NCI-H1694 treated with DMSO at 0.1 percent for 48 hours (cell line): Measurements from ENCODE around the gene ATXN2.
"Not testable (repeated sequence)": the region's sequence is repeated elsewhere in the genome, so short reads cannot be mapped to it uniquely, and the experiment has no call there.

Experiments used
- DNase-seq: peaks from one replicate; lab custom pipeline; 2025; lab: John Stamatoyannopoulos, UW

Gene ATXN2, protein sequence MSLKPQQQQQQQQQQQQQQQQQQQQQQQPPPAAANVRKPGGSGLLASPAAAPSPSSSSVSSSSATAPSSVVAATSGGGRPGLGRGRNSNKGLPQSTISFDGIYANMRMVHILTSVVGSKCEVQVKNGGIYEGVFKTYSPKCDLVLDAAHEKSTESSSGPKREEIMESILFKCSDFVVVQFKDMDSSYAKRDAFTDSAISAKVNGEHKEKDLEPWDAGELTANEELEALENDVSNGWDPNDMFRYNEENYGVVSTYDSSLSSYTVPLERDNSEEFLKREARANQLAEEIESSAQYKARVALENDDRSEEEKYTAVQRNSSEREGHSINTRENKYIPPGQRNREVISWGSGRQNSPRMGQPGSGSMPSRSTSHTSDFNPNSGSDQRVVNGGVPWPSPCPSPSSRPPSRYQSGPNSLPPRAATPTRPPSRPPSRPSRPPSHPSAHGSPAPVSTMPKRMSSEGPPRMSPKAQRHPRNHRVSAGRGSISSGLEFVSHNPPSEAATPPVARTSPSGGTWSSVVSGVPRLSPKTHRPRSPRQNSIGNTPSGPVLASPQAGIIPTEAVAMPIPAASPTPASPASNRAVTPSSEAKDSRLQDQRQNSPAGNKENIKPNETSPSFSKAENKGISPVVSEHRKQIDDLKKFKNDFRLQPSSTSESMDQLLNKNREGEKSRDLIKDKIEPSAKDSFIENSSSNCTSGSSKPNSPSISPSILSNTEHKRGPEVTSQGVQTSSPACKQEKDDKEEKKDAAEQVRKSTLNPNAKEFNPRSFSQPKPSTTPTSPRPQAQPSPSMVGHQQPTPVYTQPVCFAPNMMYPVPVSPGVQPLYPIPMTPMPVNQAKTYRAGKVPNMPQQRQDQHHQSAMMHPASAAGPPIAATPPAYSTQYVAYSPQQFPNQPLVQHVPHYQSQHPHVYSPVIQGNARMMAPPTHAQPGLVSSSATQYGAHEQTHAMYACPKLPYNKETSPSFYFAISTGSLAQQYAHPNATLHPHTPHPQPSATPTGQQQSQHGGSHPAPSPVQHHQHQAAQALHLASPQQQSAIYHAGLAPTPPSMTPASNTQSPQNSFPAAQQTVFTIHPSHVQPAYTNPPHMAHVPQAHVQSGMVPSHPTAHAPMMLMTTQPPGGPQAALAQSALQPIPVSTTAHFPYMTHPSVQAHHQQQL

DNA sequence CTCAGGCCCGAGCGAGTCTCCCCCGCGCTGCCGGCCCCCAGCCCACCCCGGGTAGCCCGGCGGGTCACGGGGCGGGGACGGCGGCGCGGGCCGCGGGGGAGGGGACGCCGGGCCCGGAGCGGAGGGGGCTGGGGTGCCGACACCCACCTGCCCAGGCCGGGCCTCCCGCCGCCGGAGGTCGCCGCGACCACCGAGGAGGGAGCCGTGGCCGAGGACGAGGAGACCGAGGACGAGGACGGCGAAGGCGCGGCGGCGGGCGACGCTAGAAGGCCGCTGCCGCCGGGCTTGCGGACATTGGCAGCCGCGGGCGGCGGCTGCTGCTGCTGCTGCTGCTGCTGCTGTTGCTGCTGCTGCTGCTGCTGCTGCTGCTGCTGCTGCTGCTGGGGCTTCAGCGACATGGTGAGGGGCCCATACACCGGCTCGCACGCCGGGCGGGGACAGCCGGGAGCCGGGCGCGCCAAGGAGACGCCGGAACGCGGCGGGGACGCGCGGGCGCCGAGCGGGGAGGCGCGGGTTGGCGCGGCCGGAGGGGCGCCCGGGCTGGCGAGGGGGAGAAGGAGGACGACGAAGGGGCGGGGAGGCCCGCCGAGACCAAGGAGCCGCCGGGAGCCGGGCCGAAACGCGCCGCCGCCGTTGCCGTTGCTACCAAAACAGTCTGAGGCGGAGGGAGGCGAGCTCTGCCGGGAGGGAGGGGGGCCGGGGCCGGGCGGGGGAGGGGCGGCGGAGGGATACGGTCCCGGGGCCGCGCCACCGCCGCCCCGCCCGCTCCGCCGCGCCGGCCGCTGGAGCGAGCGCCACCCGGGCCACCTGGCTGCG lies at the start of gene ATXN2:
Gene ATXN2 (minus strand): TSS at position 679 of the 816 bp plus-strand sequence. CDS start 281 bp downstream, at position 398.
- no peak for DNase-seq

DNA sequence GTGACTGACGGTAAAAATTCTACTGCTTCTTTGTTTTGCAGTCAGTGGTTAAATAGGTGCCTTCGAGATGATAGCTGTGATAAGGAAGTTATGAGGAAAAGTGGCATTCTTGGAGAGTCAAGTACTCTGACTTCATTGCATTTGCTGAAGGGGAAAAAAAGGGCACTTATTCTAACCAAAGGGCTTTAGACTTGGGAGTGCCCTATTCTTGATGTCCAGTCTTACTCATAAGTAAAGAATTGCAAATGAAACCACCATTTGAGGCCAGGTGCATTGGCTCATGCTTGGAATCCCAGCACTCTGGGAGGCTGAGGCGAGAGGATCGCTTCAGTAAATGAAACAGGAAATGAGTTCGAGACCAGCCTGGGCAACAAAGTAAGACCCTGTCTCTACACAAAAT lies 46.3 kb upstream of the ATXN2 start:
- DNase-seq: no peak

DNA sequence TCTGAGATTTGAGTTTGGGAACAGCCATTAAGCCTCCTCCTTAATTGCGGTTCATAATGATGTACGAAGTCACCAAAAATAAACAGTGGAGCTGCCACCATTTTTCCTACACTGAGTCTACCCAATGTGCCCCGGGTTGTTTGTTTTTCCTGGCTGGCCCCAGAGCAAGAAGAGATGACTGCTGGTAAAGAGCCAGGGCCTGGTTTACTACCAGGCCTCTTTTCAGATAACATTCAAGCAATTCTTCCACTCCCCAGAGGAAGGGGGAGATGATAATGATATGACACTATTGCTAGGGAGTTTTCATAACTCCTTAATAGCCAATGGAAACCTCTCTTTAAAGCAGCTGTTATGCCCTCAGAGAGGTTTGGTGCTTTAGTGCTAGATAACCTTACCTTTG lies 44.3 kb upstream of the ATXN2 start:
- no peak for DNase-seq

DNA sequence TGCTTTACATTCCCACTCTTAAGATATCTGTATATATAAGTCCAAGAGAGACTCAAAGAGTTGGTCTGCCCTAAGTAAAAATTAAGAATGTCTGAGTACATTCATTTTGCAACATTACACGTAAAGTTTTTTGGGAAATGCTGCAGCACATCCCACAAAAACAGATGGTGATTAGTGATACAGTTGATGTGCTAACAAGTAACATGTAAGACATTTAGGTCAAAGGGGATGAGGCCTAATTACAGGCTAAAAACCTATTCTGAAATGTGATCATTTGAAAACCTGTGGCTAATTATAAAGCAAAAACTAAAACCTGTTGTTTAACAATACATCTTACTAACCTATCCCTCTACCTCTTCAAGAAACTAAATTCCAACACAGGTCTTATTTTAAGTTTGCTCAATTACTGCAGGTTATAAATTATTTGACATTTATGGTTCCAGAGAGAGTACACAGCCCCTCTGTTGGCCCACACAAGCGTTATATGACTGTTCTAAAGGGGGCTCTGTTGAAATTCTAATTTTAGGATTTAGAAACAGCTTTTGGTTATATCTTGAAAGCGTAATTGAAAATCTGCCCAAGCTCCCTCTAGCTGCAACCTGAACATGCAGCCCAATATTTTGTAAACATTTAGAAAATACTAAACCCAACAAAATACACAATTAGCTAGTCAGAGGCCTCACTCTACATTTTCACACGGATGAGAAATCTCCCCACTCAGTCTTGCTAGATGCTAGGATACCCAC lies 43.7 kb upstream of the ATXN2 start:
- DNase-seq: no peak

DNA sequence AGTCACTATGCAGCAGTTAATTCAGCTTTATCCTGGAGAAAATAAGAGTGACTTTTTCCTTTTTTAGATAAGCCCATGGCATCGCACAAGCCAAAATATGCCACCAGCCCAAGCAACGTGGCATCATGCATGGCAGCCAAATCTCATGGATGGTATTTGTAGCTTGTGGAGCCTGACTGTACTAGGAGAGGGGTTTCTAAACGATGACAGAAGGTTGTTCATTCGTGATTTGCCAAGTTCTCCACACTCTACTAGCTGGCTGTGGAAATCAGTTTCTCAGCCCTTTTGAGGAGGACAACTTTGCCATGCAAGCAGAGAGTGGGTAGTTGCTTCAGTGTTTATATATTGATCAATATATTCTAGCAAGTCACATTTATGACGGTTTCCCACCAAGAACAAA lies 41.4 kb upstream of the ATXN2 start:
- no peak for DNase-seq

DNA sequence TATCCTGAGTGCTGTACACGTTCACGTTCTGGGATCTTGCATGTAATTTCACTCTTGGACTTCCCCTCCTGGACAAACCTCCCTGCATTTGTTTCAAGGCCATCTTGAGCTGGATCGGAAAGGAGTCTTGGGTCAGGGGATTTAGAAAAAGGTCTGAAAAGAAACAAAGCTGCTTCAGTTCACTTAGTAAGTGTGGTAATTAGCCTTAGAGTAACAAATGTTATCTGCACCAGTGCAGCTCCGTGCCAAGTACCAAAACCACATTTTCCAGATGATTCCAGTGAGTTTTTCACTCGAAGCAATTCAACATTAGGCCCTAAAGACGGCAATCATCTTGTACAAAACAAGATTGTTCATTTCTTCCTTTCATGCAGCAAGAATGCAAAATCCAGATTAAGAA lies 39.4 kb upstream of the ATXN2 start:
- no peak for DNase-seq

DNA sequence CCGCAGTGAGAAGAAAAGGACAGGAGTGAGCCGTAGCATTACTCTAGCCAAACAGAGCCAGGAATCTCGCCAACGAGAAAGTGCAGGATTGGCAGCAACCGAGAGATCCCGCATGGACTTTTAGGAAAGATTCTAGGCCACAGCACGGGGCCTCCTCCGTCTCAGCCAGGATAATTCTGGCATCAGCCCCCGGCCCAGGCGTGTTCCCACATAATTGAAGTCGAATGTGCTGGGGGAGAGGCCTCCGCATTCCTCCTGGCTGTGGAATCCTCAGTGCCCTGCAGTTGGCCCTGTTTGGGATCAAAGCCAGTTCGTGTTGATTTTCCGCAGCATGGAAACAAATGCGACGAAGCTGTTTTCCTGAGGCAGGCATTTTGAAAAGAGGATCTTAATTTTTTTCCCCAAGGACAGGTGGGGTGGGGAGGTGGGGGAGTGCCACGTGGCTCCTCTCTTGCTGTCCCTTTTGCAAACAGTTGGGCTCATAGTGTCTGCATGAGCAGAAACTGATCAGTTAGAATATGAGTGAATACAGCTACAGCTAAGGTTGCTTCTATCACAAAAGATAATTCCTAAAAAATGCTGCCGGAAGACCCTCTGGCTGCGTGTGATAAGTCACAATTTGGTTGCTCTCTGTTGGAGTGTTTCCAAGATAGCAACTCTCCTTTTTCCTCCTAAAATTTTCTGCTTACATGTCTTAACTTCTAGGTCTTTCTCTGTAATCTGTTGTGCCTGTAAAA lies 37.3 kb upstream of the ATXN2 start:
- no peak for DNase-seq

DNA sequence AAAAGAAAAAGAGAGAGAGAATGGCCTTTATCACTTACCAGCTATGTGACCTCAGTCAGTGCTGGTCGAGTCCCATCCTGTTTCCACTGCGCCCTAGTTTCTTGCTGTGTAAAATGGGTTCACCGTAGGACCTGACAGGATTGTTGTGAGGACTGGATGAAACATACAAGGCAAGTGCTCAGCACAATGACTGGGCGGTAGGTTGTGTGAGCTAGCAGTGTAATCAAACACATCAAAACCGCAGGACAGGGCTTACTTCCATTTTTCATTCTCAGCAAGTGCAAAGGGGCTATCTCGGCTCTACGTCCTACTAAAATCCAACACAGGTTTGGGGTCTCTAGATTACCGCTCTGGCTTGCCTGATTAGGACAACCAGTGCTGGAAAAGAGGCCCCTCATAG lies 36.4 kb upstream of the ATXN2 start:
- no peak for DNase-seq

DNA sequence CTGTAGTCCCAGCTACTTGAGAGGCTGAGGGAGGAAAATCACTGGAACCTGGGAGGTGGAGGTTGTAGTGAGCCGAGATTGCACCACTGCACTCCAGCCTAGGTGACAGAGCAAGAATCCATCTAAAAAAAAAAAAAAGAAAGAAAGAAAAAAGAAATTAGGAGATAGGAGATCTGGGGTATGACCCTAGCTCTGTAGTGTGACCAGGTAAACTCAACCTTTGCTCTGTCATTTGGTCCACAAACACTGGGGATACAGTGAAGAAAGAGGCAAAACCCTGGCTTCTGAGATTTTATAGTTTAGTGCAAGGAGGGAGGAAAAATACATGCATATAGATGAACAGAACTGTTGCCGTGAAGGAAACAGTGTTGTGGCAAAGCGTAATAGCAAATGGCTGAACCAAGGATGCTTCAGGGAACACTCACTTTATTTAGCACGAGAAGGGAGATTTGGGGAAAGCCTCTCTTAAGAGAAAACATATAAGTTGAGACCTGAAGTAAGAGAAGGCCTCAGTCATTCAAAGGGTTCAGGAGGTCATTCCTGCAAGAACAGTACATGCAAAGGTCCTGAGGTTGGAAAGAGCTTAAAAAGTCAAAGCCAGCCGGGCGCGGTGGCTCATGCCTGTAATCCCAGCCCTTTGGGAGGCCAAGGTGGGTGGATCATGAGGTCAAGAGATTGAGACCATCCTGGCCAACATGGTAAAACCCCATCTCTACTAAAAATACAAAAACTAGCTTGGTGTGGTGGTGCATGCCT lies 29.6 kb upstream of the ATXN2 start:
- no peak for DNase-seq

DNA sequence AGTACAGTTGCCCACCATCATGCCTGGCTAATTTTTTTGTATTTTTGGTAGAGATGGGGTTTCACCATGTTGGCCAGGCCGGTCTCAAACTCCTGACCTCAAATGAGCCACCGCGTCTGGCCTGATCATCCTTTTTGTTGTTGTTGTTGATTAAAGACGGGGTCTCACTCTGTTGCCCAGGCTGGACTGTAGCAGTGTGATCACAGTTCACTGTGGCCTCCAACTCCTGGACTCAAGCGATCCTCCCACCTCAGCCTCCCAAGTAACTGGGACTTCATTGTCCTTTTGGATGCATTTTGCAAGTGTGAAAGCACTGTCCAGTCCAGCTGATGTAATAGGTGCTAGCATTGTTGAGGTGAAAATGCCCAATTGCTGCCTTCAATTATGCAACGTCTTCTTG lies 27.1 kb upstream of the ATXN2 start:
- no peak for DNase-seq

DNA sequence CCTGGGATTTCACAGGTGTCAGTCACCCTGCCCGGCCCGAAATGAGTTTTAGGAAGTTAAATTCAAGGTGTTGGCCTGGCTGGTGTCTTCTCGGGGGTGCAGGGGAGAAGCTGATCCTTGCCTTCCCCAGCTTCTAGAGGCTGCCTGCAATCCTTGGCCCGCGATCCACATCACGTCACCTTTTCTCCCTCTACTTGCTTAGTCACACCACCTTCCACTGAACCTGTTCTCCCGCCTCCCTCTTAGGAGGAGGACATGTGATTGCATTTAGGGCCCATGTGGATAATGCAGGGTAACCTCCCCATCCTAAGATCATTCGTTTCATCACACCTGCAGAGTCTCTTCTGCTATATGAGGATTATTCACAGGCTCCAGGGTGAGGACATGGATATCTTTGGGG lies 25.4 kb upstream of the ATXN2 start:
- no peak for DNase-seq

DNA sequence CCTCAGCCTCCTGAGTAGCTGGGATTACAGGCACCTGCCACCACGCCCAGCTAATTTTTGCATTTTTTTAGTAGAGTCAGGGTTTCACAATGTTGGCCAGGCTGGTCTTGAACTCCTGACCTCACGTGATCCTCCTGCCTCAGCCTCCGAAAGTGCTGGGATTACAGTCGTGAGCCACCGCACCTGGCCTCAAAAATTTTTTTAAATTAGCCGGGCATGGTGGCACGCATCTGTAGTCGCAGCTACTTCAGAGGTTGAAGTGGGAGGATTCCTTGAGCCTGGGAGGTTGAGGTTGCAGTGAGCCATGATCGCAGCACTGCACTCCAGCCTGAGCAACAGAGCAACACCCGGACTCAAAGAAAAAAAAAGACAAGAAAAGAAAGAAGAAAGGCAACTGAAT lies 18.7 kb upstream of the ATXN2 start:
- not testable (repeated sequence) for DNase-seq

DNA sequence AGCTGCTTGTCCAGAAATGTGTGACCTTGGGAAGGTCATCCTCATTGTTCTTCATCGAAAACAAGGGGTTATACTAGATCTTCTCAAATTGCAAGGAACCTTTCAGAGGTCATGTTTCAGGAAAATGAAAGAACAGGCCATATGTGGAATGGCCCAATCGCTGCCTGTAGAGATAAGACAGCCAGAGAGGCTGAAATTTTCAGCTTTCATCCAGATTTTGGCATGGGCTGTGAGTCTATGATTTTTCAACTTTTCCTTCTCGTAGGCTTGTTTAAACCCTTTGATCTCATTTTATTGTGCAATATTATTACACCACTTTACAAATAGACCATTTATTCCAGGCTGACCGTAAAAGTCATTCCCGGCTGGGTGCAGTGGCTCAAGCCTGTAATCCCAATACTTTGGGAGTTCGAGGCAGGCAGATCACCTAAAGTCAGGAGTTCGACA lies 17.1 kb upstream of the ATXN2 start:
- DNase-seq: no peak

DNA sequence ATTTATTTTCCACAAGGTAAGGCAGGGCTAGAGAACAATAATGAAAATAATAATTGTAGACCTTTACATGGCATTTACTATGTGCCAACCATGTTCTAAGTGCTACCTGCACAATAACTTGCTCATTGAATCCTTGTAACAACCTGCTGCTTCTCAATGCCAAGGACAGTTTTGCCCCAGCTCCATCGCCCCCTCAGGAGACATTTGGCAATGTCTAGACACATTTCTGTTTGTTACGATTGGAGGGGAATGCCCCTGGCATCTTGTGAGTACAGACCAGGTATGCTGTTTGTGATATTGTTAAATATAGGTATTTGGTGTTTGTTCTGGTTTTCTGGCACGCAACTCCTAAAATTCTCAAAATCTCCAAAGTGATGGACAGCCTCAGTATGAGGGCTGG lies 8.1 kb upstream of the ATXN2 start:
- DNase-seq: no peak

DNA sequence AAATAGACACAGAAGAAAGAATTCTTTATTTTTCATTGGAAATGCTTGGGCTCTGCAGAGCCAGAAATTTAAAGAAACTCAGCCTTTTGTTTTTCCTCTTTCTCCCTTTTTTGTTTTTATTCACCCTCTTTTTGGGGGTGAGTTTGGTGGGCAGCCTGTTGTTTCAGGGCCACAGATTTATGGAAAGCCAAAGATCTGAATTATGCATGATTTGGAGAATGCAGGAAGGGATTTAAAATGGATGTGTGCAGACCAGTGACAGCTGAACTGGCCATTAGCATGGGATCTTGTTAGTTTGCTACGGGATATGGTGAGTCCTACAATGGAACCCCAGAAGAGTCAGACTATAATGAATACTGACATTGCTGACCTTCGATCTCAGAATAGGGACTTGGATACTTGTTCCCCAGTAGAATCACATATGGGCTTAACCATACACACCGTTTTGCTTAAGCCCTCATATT lies 7.7 kb upstream of the ATXN2 start:
- DNase-seq: no peak

DNA sequence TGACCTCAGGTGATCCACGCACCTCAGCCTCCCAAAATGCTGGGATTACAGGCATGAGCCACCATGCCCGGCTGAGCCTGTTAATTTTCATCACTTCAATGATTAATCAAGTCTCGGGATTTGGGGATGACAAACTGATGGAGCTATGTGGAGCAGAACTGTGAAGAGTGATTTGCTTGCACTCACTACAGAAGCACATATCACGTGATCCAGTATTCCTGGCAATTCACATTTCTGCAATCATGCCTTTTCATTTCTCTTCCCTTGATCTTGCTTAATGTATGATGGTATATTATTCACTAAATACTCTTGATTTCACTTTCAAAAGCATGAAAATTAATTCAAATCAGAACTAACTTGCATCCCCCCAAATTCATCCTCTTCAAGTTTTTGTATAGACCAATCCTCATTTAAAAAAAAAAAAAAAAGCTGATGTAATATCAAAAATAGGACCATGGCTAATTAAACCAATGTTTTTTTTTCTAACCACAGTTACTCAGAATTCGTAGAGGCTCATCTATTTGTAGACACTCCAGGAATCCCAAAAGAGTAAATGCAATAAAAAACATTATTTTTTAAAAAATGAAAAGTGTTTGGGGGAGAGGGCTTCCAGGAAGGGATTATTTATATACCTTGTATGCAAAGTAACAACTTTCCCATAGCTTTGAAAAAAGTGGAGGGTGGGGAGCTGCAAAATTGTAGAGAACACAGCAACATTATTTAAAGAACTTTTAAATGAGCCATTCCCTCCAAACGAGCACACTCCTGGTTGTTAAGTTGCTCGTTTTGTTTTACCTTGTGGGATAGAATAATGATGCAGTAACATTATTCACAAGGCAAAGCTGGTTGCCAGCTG lies 7.0 kb upstream of the ATXN2 start:
- no peak for DNase-seq

DNA sequence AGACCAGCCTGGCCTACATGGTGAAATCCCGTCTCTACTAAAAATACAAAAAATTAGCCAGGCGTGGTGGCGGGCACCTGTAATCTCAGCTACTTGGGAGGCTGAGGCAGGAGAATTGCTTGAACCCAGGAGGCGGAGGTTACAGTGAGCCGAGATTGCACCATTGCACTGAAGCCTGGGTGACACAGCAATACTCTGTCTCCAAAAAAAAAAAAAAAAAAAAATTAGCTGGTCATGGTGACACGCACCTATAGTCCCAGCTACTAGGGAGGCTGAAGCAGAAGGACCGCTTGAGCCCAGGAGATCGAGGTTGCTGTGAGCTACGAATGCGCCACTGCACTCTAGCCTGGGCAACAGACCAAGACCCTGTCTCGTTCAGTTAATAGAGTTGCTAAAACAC lies 3.7 kb upstream of the ATXN2 start:
- DNase-seq: not testable (repeated sequence)

DNA sequence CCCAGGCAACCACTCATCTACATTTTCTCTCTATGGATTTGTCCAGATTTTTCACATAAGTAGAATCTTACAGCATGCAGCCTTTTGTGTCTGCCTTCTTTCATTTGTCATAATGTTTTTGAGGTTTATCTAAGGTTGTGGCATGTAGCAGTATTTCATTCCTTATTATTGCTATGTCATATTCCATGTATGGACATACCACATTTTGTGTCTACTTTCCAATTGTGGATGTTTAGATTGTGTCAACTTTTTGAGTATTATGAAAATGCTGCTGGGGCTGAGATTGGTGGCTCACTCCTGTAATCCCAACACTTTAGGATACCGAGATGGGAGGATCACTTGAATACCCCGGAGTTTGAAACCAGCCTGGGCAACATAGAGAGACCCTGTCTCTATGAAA lies 3.2 kb upstream of the ATXN2 start:
- no peak for DNase-seq
